Naive thymus-derived CD4-positive, alpha-beta T cell (primary cell): Measurements from ENCODE around the gene POU6F2. TPM values are rescaled to one million over a fixed set of nuclear protein-coding genes. Genes with fewer than 3 reads are reported as not detected.

Experiments
- ATAC-seq: fragments of 150-1000 bp; cut with Tn5 transposase; 2 replicates; pipeline ENCODE4 v1.10.0; 2021; ENCODE audit warnings: mild to moderate bottlenecking, moderate library complexity
- CTCF ChIA-PET: fragments of 350-600 bp; sonication (Branson Sonifier 250); formaldehyde crosslinking; loops from one replicate; lab custom pipeline; 2021; ENCODE audit warnings: antibody characterized with exemption; lab: Charles Lee
- POLR2A ChIA-PET: fragments of 350-600 bp; sonication (Branson Sonifier 250); formaldehyde crosslinking; loops from one replicate; lab custom pipeline; 2021; ENCODE audit warnings: antibody characterized with exemption, inconsistent platforms; lab: Charles Lee
- DNase-seq, 9 donors: peaks; one replicate each; pipeline versions ENCODE4 v3.0.0 to v3.0.0-alpha.2; 2020 to 2022; ENCODE audit warnings: mixed read lengths in 1 of 9
- H3K27ac ChIP-seq: one replicate; pipeline ENCODE4 v1.7.0; 2013; ENCODE audit warnings: mild to moderate bottlenecking, low read depth, low read length, moderate library complexity
- H3K27me3 ChIP-seq, 2 donors: one replicate each; pipeline ENCODE4 v1.7.0; 2013; ENCODE audit warnings: low read length in 2 of 2, mild to moderate bottlenecking in 2 of 2, moderate library complexity in 2 of 2; ENCODE audit not compliant: control insufficient read depth in 2 of 2, insufficient read depth in 2 of 2
- H3K36me3 ChIP-seq, 3 experiments: 1 replicate in 2 of 3; 2 replicates in 1 of 3; pipeline ENCODE4 v1.7.0; 2013; ENCODE audit warnings: low read length in 3 of 3, mild to moderate bottlenecking in 3 of 3, moderate library complexity in 1 of 3; ENCODE audit not compliant: insufficient read depth in 3 of 3, control insufficient read depth in 2 of 3
- H3K4me1 ChIP-seq, 2 donors: one replicate each; pipeline ENCODE4 v1.7.0; 2013; ENCODE audit warnings: low read length in 2 of 2, mild to moderate bottlenecking in 2 of 2, moderate library complexity in 1 of 2; ENCODE audit not compliant: control insufficient read depth in 2 of 2, insufficient read depth in 2 of 2
- H3K4me3 ChIP-seq: 2 replicates; pipeline ENCODE4 v1.7.0; 2013; ENCODE audit warnings: mild to moderate bottlenecking, low read length
- H3K9me3 ChIP-seq, 3 experiments: 1 replicate in 2 of 3; 2 replicates in 1 of 3; pipeline ENCODE4 v1.7.0; 2013; ENCODE audit warnings: low read length in 3 of 3; ENCODE audit not compliant: control insufficient read depth in 2 of 3
- H3K27ac Mint-ChIP-seq, 9 donors: one replicate each; pipeline ENCODE4 v1.8.0; 2020 to 2022; ENCODE audit warnings: mixed read lengths in 9 of 9, mild to moderate bottlenecking in 8 of 9, moderate library complexity in 5 of 9, inconsistent platforms in 2 of 9
- H3K27me3 Mint-ChIP-seq, 5 donors: one replicate each; pipeline ENCODE4 v1.8.0; 2021 to 2022; ENCODE audit warnings: mixed read lengths in 5 of 5, mild to moderate bottlenecking in 1 of 5
- H3K36me3 Mint-ChIP-seq, 5 donors: one replicate each; pipeline ENCODE4 v1.8.0; 2020 to 2022; ENCODE audit warnings: mixed read lengths in 5 of 5, mild to moderate bottlenecking in 3 of 5, inconsistent platforms in 1 of 5
- H3K4me1 Mint-ChIP-seq, 7 donors: one replicate each; pipeline ENCODE4 v1.8.0; 2020 to 2022; ENCODE audit warnings: mixed read lengths in 7 of 7, mild to moderate bottlenecking in 3 of 7, inconsistent platforms in 1 of 7
- H3K4me3 Mint-ChIP-seq, 10 donors: one replicate each; pipeline ENCODE4 v1.8.0; 2020 to 2022; ENCODE audit warnings: mild to moderate bottlenecking in 10 of 10, mixed read lengths in 10 of 10, moderate library complexity in 6 of 10, inconsistent platforms in 2 of 10
- H3K9me3 Mint-ChIP-seq, 11 donors: one replicate each; pipeline ENCODE4 v1.8.0; 2020 to 2022; ENCODE audit warnings: mixed read lengths in 11 of 11, mild to moderate bottlenecking in 4 of 11, inconsistent platforms in 1 of 11, moderate library complexity in 1 of 11
- intact Hi-C, 2 donors: fragments of 100-400 bp; cut with micrococcal nuclease; formaldehyde crosslinking; loops; one replicate each; pipeline ENCODE4 v1.15.1; 2023
- polyA plus RNA-seq, 2 donors: library from polyadenylated mRNA; unstranded; fragments of 300-500 nt; fragmentation: Illumina TruSeq; gene quantifications; one replicate each; pipeline ENCODE4 v1.2.3, GENCODE V29; 2021
- total RNA-seq, 6 experiments: library from RNA in 5 of 6; stranded (reverse) in 5 of 6; gene quantifications; 1 replicate in 5 of 6; 2 replicates in 1 of 6; pipeline ENCODE4 v1.2.3 and lab custom pipeline; 2021 to 2026

The POU6F2 gene
- total and polyA plus RNA-seq, 7 experiments from 2014 or later, result 0.24 TPM; not detected in 6

DNA sequence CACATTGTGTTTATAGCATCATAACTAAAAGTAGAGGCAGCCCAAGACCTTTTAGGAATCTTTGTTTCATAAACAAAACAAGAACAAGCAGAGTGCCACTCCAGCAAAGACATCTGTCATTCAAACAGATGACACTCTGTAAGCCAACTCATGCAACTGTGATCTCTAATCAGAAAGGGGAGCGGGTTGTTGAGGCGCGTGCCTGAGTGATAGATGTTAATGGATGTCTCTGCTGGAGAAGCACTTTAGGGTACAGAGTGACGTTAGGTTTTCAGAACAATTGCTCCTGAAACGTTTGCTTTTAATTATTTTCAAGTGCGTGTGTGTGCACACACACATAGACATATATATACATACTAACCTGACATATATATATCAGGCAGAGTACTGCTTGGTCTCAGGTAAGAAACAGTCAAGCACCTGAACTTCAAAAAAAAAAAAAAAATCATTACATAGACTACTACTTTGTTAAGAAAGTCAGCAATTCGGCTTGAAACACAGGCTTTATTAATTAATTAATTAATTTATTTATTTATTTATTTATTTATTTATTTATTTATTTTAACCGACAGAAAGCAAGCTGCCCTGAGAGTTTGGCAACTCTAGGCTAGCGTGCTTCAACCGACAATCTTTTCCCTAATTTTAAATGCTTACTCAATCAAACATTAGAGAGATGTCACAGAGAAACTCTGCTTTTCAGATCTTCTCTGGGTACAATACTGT, 109.1 kb downstream of the POU6F2 start:
- no peak for ATAC-seq

DNA sequence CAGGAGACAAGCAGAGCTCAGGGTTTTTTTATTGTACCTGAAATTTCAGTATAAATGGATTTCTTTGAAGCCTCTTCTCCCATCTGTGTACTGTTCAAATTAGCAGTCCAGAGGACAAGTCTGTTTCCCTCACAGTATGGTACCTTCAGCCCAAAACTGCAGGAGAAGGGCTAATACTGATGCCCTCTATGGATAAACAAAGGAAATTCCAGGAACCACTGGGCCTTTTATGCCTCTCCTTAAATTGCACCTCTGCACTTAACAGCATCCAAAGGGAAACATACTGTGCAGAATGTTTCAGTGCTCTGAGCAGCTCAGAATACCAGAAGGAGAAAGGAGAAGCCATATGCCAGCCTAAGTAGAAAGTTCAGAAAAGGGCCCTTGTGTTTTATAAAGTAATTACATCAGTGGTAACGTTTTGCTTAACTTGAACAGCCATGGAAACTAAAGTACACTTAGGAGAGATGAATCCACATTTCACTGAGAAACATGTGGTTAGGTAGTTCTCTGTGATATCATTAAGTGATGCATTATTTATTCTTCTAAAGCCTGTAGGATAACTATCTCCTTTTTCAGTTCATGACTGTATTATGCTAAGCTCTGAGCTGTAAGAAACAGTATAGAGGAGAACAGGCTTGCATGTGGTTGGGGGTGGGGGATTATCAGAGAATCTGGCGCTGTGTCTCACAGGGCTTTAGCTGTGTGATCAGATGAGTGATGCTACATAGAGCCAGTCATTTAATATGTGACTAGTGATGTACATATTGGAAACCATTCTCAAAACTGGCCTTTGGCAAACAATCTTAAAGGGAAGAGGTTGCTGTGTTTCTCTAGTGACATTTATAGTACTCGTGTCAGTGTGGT, 111.3 kb downstream of the POU6F2 start:
- H3K36me3 ChIP-seq, result no peaks in the 10 kb centered on the region
- Mint-ChIP-seq H3K27ac (no peak overlapping the region), H3K4me3 (no peak overlapping the region), H3K27me3 (peaks cover 11 to 21% (median 17%) of the 10 kb centered on the region in 5 donors), H3K9me3 (peaks cover 0 to 5% (median 0%) of the 10 kb centered on the region in 11 donors), H3K36me3 (no peaks in the 10 kb centered on the region), H3K4me1 (peaks cover 0 to 4% (median 0%) of the 10 kb centered on the region in 7 donors)
- CTCF ChIA-PET, result no interaction called here
- POLR2A ChIA-PET, result no interaction called here
- no peak for DNase-seq
- no peak overlapping the region for H3K27ac ChIP-seq
- H3K27me3 ChIP-seq, result no peaks in the 10 kb centered on the region
- no peaks in the 10 kb centered on the region for H3K4me1 ChIP-seq
- H3K9me3 ChIP-seq, result no peaks in the 10 kb centered on the region
- H3K4me3 ChIP-seq, result no peak overlapping the region
- ATAC-seq, result no peak
- intact Hi-C loops, result no loop called here

More for the DNA sequence above, 109.1 kb downstream of the POU6F2 start:
- intact Hi-C loops, result no loop called here
- Histone ChIP-seq H3K4me1 (no peaks in the 10 kb centered on the region), H3K4me3 (no peak overlapping the region), H3K27ac (no peak overlapping the region), H3K36me3 (no peaks in the 10 kb centered on the region), H3K9me3 (no peaks in the 10 kb centered on the region), H3K27me3 (no peaks in the 10 kb centered on the region)
- no peak for DNase-seq
- H3K4me1 Mint-ChIP-seq, result peaks cover 0 to 4% (median 0%) of the 10 kb centered on the region in 7 donors
- no peak overlapping the region for H3K27ac Mint-ChIP-seq
- H3K4me3 Mint-ChIP-seq, result no peak overlapping the region
- peaks cover 0 to 5% (median 0%) of the 10 kb centered on the region in 11 donors for H3K9me3 Mint-ChIP-seq
- ChIA-PET POLR2A (no interaction called here), CTCF (interaction anchor here (0.6 kb wide), 1 partner anchor 490 kb away, joined by 4 read pairs; no protein-coding TSS in a partner anchor)
- peaks cover 14 to 25% (median 21%) of the 10 kb centered on the region in 5 donors for H3K27me3 Mint-ChIP-seq
- no peaks in the 10 kb centered on the region for H3K36me3 Mint-ChIP-seq

DNA sequence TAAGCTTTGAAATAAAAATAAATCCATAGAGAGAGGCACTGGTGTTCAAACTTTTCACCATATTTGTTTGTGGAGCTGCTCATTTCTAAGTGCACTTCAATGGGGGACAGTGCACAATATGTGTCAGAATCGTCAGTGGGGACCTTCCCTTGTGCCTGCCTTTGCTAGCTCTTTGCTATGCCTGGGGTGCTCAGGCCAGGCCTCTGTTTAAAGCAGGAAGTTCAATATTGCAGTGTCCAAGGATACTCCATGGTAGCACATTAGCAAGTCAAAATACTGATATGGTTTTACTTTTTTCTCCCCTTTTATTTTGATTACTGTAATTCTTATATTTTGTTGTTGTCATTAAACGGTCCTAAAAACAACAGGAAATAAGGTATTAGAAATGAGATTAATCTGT, 113.4 kb downstream of the POU6F2 start:
- Mint-ChIP-seq H3K9me3 (no peaks in the 10 kb centered on the region), H3K4me1 (no peaks in the 10 kb centered on the region), H3K36me3 (no peaks in the 10 kb centered on the region), H3K27ac (no peak overlapping the region), H3K4me3 (no peak overlapping the region), H3K27me3 (peaks cover 3 to 9% (median 4%) of the 10 kb centered on the region in 5 donors)
- ChIA-PET POLR2A (no interaction called here), CTCF (no interaction called here)
- Histone ChIP-seq H3K27me3 (no peaks in the 10 kb centered on the region), H3K36me3 (no peaks in the 10 kb centered on the region), H3K9me3 (no peaks in the 10 kb centered on the region), H3K4me3 (no peak overlapping the region), H3K4me1 (no peaks in the 10 kb centered on the region), H3K27ac (no peak overlapping the region)
- DNase-seq, result no peak
- ATAC-seq, result no peak
- intact Hi-C loops, result no loop called here

DNA sequence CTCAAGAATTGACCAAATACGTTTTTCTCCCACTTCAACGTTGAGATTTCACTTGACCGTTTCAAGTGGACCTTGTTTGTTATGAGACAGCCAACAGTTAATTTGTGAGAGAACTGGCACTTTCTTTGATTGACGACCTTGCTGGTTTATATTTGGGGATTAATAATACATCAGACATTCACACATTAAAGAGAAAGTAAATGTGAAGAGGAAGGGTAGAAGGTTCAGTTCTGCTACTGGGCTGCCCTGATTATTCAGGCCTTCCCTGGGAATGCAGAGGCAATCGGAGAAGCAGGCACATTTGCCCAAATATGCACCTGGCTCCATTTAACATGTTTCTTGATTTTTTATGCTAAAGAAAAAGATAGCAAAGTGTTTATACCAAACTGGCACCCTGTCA, 114.1 kb downstream of the POU6F2 start:
- H3K4me1 Mint-ChIP-seq, result no peaks in the 10 kb centered on the region
- Histone ChIP-seq H3K4me3 (no peak overlapping the region), H3K36me3 (no peaks in the 10 kb centered on the region), H3K9me3 (no peaks in the 10 kb centered on the region), H3K27me3 (no peaks in the 10 kb centered on the region), H3K27ac (no peak overlapping the region), H3K4me1 (no peaks in the 10 kb centered on the region)
- no peaks in the 10 kb centered on the region for H3K36me3 Mint-ChIP-seq
- H3K4me3 Mint-ChIP-seq, result no peak overlapping the region
- DNase-seq, result no peak
- H3K27ac Mint-ChIP-seq, result no peak overlapping the region
- intact Hi-C loops, result no loop called here
- peaks cover 0 to 9% (median 0%) of the 10 kb centered on the region in 5 donors for H3K27me3 Mint-ChIP-seq
- POLR2A ChIA-PET, result no interaction called here
- ATAC-seq, result no peak
- H3K9me3 Mint-ChIP-seq, result no peaks in the 10 kb centered on the region
- CTCF ChIA-PET, result no interaction called here

DNA sequence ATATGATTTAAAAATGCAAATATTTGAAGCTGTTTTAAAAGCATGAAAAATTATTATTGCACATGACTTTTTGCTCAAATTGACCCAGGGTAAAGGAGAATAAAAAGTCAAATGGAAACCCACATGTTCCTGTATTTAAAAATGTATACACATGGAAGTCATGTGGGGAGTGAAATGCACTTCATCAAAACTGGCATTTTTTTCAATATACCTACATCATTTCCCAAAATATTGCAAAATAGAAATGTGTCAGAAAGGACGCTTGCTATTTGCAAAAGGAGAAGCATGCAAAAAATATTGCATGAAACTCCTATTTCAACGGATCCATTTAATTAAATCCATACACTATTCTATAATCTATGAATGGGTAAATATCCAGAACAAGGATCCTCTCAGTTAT, 117.0 kb downstream of the POU6F2 start:
- no peaks in the 10 kb centered on the region for H3K27me3 ChIP-seq
- H3K4me3 Mint-ChIP-seq, result no peak overlapping the region
- DNase-seq, result no peak
- POLR2A ChIA-PET, result no interaction called here
- no peak for ATAC-seq
- no peaks in the 10 kb centered on the region for H3K36me3 ChIP-seq
- H3K9me3 ChIP-seq, result no peaks in the 10 kb centered on the region
- no peaks in the 10 kb centered on the region for H3K36me3 Mint-ChIP-seq
- H3K4me1 Mint-ChIP-seq, result no peaks in the 10 kb centered on the region
- H3K4me1 ChIP-seq, result no peaks in the 10 kb centered on the region
- peaks cover 0 to 6% (median 0%) of the 10 kb centered on the region in 5 donors for H3K27me3 Mint-ChIP-seq
- CTCF ChIA-PET, result no interaction called here
- intact Hi-C loops, result no loop called here
- no peak overlapping the region for H3K27ac ChIP-seq
- H3K9me3 Mint-ChIP-seq, result peaks cover 0 to 3% (median 0%) of the 10 kb centered on the region in 11 donors
- no peak overlapping the region for H3K4me3 ChIP-seq
- H3K27ac Mint-ChIP-seq, result no peak overlapping the region

DNA sequence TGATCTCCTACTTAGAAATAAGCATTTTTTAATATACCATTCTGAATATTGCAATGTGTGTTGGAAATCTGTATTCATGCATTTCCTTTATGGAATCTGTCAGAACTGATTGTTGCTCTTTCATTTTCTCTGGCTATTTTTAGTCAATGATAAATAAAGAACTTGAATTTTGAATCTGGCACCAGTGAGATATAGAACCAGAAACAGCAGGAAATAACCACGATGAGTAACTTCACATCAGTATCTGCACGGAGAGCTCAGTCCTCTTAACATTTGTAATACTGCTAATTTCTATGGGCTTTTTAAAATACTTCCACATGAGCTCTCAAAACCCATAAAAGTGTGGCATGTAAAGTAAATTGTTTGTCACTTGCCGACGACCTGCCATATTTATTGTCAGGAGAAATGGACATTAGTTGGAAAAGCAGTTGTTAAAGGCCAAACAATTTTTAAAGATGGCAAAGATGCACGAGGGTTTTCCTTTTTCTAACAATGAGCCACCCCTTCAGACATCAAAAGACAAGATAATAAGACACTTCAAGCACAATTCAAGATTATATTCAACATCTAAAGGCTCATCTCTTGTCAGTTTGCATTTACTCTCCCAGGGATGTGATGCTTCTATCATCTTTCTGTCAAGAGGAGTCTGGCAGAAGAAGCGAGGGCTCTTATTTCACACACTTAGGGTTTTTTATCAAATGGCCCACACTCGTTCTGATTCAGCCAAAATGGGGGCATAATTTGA, 118.3 kb downstream of the POU6F2 start:
- Histone ChIP-seq H3K27ac (no peak overlapping the region), H3K27me3 (no peaks in the 10 kb centered on the region), H3K4me1 (no peaks in the 10 kb centered on the region), H3K4me3 (no peak overlapping the region), H3K9me3 (no peaks in the 10 kb centered on the region), H3K36me3 (no peaks in the 10 kb centered on the region)
- ChIA-PET POLR2A (no interaction called here), CTCF (no interaction called here)
- no peaks in the 10 kb centered on the region for H3K4me1 Mint-ChIP-seq
- no peak for ATAC-seq
- peaks cover 0 to 3% (median 0%) of the 10 kb centered on the region in 11 donors for H3K9me3 Mint-ChIP-seq
- H3K27ac Mint-ChIP-seq, result no peak overlapping the region
- no peak for DNase-seq
- no peaks in the 10 kb centered on the region for H3K36me3 Mint-ChIP-seq
- H3K4me3 Mint-ChIP-seq, result no peak overlapping the region
- peaks cover 0 to 6% (median 0%) of the 10 kb centered on the region in 5 donors for H3K27me3 Mint-ChIP-seq
- intact Hi-C loops, result no loop called here
